Measurements from ENCODE around the gene FAM81A. TPM values are rescaled to one million over a fixed set of nuclear protein-coding genes. Genes with fewer than 3 reads are reported as not detected.

The FAM81A gene
- total and polyA plus RNA-seq, 12 donors, result 1.3 to 10.1 (median 3.6) TPM

- intact Hi-C loops (cut with DNase I), result loop anchor here in 4 of 10 donors (10.0 kb wide), 3 partner anchors 78 to 98 kb away; partner anchors contain the start of gene GCNT3 (in 1 of the 4)
- ATAC-seq (no peak), DNase-seq (no peak)
- Histone ChIP-seq H3K27ac (no peak overlapping the region), H3K4me3 (no peak overlapping the region), H3K27me3 (peaks cover 0 to 9% (median under 1%) of the 10 kb centered on the region in 7 donors), H3K4me1 (peaks cover 0 to 7% (median 0%) of the 10 kb centered on the region in 9 donors), H3K9me3 (no peaks in the 10 kb centered on the region), H3K36me3 (no peaks in the 10 kb centered on the region)
- WGBS, 2 donors, result 82 to 85% methylated on average over 6 of the region's 6 CpGs
- TF ChIP-seq CTCF (IDR thresholded peaks at IDR 0.05), result no peak
Observed at GRCh38 chr15:59536553-59536952, 98.6 kb downstream of the FAM81A start.

GRCh38 chr15:59537403-59537802 lies 99.4 kb downstream of the FAM81A start:
- H3K4me1 ChIP-seq, result peaks cover 0 to 6% (median 0%) of the 10 kb centered on the region in 9 donors
- 76 to 79% methylated on average over 2 of the region's 2 CpGs for WGBS, 2 donors
- TF ChIP-seq CTCF (IDR thresholded peaks at IDR 0.05), result no peak
- H3K4me3 ChIP-seq, result no peak overlapping the region
- ATAC-seq (no peak), DNase-seq (no peak)
- no peaks in the 10 kb centered on the region for H3K36me3 ChIP-seq
- no peaks in the 10 kb centered on the region for H3K9me3 ChIP-seq
- H3K27me3 ChIP-seq, result peaks cover 0 to 1% (median 0%) of the 10 kb centered on the region in 7 donors
- intact Hi-C loops (cut with DNase I), result loop anchor here in 4 of 10 donors (10.0 kb wide), 3 partner anchors 77 to 97 kb away; partner anchors contain the start of gene GCNT3 (in 1 of the 4)
- H3K27ac ChIP-seq, result no peak overlapping the region

- intact Hi-C loops (cut with DNase I), result loop anchor here in 4 of 10 donors (10.0 kb wide), 3 partner anchors 76 to 96 kb away; partner anchors contain the start of gene GCNT3 (in 1 of the 4)
- H3K9me3 ChIP-seq, result no peaks in the 10 kb centered on the region
- no peaks in the 10 kb centered on the region for H3K4me1 ChIP-seq
- no peak overlapping the region for H3K27ac ChIP-seq
- no peaks in the 10 kb centered on the region for H3K27me3 ChIP-seq
- no peaks in the 10 kb centered on the region for H3K36me3 ChIP-seq
- 85 to 92% methylated on average over 3 of the region's 3 CpGs for WGBS, 2 donors
- ATAC-seq (no peak), DNase-seq (no peak)
- no peak overlapping the region for H3K4me3 ChIP-seq
- no peak for TF ChIP-seq CTCF (IDR thresholded peaks at IDR 0.05)
Observed at GRCh38 chr15:59538494-59538893, 100.5 kb downstream of the FAM81A start.

- ATAC-seq (no peak), DNase-seq (no peak)
- no peak overlapping the region for H3K4me3 ChIP-seq
- peaks cover 0 to 3% (median 0%) of the 10 kb centered on the region in 9 donors for H3K4me1 ChIP-seq
- H3K36me3 ChIP-seq, result no peaks in the 10 kb centered on the region
- no peaks in the 10 kb centered on the region for H3K9me3 ChIP-seq
- WGBS, 2 donors, result 86 to 88% methylated on average over 1 of the region's 3 CpGs
- intact Hi-C loops (cut with DNase I), result loop anchor here in 6 of 10 donors (10.0 kb wide), 3 partner anchors 75 to 95 kb away; partner anchors contain the start of gene GCNT3 (in 1 of the 6)
- no peak for TF ChIP-seq CTCF (IDR thresholded peaks at IDR 0.05)
- peaks cover 0 to 7% (median 0%) of the 10 kb centered on the region in 7 donors for H3K27me3 ChIP-seq
- H3K27ac ChIP-seq, result no peak overlapping the region
Observed at GRCh38 chr15:59539799-59540198, 101.8 kb downstream of the FAM81A start.
